ENCODE data around the gene DOK1.

The DOK1 gene

GRCh38 chr2:74553892-74554819, at the start of gene DOK1, which contains the start of gene LOXL3:
Gene DOK1 (plus strand): TSS chr2:74554720. CDS start chr2:74554755, 35 bp downstream.
Gene LOXL3 (minus strand): TSS chr2:74553942. CDS start chr2:74552634, 1,308 bp downstream.
- DNase-seq (ENCODE audit: low read depth in 2 of 2) = peak; percentile 67 to 75

GRCh38 chr2:74505448-74506246, 48.9 kb upstream of the DOK1 start:
- no peak for DNase-seq (ENCODE audit: low read depth in 2 of 2)

GRCh38 chr2:74507145-74507925, 47.2 kb upstream of the DOK1 start, which contains the start of gene PCGF1:
Gene PCGF1 (minus strand): TSS chr2:74507695. CDS start chr2:74507668, 27 bp downstream.
- peak; percentile 97 for DNase-seq (ENCODE audit: low read depth in 2 of 2)

GRCh38 chr2:74507926-74508520, 46.5 kb upstream of the DOK1 start:
- DNase-seq (ENCODE audit: low read depth in 2 of 2) = no peak

- DNase-seq (ENCODE audit: low read depth in 2 of 2) = no peak
Observed at GRCh38 chr2:74510272-74510671, 44.2 kb upstream of the DOK1 start.

DNA sequence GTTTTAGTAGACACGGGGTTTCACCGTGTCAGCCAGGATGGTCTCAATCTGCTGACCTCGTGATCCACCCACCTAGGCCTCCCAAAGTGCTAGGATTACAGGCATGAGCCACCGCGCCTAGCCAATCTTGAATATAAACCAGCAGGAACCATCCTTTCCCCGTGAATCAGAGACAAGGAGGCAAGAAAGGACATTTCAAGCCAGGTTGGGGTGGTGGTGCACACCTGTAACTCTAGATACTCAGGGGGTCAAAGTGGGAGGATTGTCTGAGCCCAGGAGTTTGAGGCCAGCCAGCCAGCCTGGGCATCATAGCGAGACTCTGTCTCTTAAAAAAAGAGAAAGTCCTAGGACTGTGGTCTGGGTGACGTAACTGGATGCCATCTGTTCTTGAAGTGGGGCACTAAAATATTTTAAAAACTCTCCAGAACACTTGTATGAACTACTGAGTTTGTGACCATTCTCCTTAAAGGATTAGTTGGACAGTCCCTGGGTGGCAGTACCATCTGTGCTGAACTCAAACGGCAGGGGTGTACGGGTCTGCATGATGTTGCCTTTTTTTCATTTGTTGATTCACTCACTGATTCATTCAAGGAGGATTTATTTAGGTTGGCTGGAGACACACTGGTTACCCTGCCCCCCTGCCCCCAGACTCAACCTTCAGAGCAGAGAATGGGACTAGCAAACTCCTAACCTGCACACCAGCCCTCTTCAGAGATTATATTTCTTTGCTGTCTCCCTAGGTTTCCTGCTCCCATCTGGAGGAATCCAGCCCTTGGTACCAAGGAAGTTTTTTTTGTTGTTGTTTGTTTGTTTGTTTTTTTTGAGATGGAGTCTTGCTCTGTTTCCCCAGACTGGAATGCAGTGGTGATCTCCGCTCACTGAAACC, 43.2 kb upstream of the DOK1 start:
- no peak for DNase-seq (ENCODE audit: low read depth in 2 of 2)

GRCh38 chr2:74512744-74513604, 41.5 kb upstream of the DOK1 start:
- no peak for DNase-seq (ENCODE audit: low read depth in 2 of 2)

GRCh38 chr2:74513605-74514367, 40.7 kb upstream of the DOK1 start:
- no peak for DNase-seq (ENCODE audit: low read depth in 2 of 2)

- no peak for DNase-seq (ENCODE audit: low read depth in 2 of 2)
Observed at GRCh38 chr2:74514368-74515270, 39.9 kb upstream of the DOK1 start, which contains the start of gene TLX2. Gene TLX2 (plus strand): TSS chr2:74514450. CDS start chr2:74514807, 357 bp downstream.

GRCh38 chr2:74515271-74515980, 39.1 kb upstream of the DOK1 start:
- no peak for DNase-seq (ENCODE audit: low read depth in 2 of 2)

- peak; percentile 61 to 67 for DNase-seq (ENCODE audit: low read depth in 2 of 2)
Observed at GRCh38 chr2:74515981-74516633, 38.4 kb upstream of the DOK1 start.

GRCh38 chr2:74516650-74517049, 37.9 kb upstream of the DOK1 start:
- no peak for DNase-seq (ENCODE audit: low read depth in 2 of 2)

GRCh38 chr2:74522516-74522915, 32.0 kb upstream of the DOK1 start:
- DNase-seq (ENCODE audit: low read depth in 2 of 2) = no peak

- no peak for DNase-seq (ENCODE audit: low read depth in 2 of 2)
Observed at GRCh38 chr2:74524005-74524404, 30.5 kb upstream of the DOK1 start.

DNA sequence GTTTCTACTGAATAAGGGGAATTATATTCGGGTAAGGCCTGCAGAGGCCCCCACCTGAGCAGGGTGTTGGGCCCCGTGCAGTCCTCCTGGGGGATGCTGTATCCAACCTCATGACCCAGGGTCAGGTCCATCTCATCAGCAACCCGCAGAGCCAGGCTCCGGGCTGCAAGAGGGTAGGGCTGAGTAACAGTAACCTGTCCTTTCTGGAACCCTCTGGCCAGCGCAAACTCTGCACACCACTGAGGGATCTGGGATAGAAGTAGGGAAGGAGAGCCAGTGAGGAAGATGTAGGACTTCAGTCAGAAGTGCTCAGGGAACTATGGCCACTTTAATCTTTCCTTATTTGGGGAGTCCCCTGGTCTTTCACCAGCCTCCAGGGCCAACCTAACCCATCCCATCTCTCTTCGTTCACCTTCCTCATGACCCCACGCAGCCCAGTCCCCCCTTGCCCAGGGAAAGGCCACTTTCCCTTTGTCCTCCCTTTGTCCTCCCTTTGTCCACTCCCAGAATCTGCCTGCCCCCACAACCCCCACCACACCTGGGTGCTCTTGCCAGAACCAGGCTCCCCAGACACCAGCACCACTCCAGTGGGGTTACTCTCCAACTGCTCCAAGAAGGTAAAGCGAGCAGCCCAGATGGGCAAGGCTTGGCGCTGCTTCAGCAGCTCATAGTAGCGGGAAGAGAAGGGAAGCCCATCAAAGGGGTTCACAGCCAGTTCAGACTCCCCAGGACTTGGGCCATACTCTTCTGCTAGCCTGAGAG, 29.4 kb upstream of the DOK1 start:
- DNase-seq (ENCODE audit: low read depth in 2 of 2) = no peak

All from stimulated activated CD8-positive, alpha-beta memory T cell treated with anti-CD3 and anti-CD28 coated beads, Interleukin-15, amount 100 ng/mL, for 48 hours (primary cell).